Measurements from ENCODE around the gene SPSB4.

DNA sequence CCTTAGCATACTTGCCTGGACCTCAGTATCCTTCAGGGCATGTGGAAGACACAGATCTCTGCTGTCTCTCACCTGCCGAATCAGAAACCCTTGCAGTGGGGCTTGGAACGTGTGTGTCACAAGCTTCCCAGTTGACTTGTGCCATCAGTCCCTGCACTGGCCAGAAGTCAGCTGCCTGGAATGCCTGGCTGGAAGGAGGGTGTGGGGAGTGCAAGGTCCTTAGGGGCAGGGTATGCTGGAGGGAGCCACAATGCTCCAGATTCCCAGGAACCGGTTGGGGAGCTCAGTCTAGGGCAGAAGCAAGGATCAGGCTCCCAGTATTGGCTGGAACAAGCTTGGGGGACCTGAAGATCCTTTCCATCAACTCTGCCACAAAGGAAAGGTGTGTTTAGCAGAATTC is 27.1 kb downstream of the SPSB4 start:
- TF ChIP-seq, protein P1, sequence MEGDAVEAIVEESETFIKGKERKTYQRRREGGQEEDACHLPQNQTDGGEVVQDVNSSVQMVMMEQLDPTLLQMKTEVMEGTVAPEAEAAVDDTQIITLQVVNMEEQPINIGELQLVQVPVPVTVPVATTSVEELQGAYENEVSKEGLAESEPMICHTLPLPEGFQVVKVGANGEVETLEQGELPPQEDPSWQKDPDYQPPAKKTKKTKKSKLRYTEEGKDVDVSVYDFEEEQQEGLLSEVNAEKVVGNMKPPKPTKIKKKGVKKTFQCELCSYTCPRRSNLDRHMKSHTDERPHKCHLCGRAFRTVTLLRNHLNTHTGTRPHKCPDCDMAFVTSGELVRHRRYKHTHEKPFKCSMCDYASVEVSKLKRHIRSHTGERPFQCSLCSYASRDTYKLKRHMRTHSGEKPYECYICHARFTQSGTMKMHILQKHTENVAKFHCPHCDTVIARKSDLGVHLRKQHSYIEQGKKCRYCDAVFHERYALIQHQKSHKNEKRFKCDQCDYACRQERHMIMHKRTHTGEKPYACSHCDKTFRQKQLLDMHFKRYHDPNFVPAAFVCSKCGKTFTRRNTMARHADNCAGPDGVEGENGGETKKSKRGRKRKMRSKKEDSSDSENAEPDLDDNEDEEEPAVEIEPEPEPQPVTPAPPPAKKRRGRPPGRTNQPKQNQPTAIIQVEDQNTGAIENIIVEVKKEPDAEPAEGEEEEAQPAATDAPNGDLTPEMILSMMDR (IDR thresholded peaks at IDR 0.05; ENCODE audit: low read depth, low read length, missing input control) = no peak
- TF ChIP-seq, protein P2, sequence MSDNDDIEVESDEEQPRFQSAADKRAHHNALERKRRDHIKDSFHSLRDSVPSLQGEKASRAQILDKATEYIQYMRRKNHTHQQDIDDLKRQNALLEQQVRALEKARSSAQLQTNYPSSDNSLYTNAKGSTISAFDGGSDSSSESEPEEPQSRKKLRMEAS (IDR thresholded peaks at IDR 0.05) = no peak
- TF ChIP-seq RXRA (IDR thresholded peaks at IDR 0.05) = no peak
- TF ChIP-seq HNF4A (conservative IDR thresholded peaks at IDR 0.05) = no peak
- no peak for TF ChIP-seq NR2F2 (IDR thresholded peaks at IDR 0.05)
- TF ChIP-seq JUND (IDR thresholded peaks at IDR 0.05) = no peak
- no peak for TF ChIP-seq GABPA (IDR thresholded peaks at IDR 0.05 in 1 of 2, conservative IDR thresholded peaks at IDR 0.05 in 1 of 2)
- no peak for TF ChIP-seq SP1 (IDR thresholded peaks at IDR 0.05)
- TF ChIP-seq RAD21 (IDR thresholded peaks at IDR 0.05) = no peak
- TF ChIP-seq TAF1 (conservative IDR thresholded peaks at IDR 0.05) = no peak
- TF ChIP-seq, protein P3, sequence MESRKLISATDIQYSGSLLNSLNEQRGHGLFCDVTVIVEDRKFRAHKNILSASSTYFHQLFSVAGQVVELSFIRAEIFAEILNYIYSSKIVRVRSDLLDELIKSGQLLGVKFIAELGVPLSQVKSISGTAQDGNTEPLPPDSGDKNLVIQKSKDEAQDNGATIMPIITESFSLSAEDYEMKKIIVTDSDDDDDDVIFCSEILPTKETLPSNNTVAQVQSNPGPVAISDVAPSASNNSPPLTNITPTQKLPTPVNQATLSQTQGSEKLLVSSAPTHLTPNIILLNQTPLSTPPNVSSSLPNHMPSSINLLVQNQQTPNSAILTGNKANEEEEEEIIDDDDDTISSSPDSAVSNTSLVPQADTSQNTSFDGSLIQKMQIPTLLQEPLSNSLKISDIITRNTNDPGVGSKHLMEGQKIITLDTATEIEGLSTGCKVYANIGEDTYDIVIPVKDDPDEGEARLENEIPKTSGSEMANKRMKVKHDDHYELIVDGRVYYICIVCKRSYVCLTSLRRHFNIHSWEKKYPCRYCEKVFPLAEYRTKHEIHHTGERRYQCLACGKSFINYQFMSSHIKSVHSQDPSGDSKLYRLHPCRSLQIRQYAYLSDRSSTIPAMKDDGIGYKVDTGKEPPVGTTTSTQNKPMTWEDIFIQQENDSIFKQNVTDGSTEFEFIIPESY (IDR thresholded peaks at IDR 0.05) = no peak
- TF ChIP-seq YY1 (IDR thresholded peaks at IDR 0.05) = no peak

Measured in liver (tissue), 3 donors.